ENCODE measurements around the gene NCOA5.
A peak's percentile ranks its signal among the peaks of the same experiment; 100 is the strongest.
"Not testable (repeated sequence)": the region's sequence is repeated elsewhere in the genome, so short reads cannot be mapped to it uniquely, and the experiment has no call there.

NCOA5 gene

DNA sequence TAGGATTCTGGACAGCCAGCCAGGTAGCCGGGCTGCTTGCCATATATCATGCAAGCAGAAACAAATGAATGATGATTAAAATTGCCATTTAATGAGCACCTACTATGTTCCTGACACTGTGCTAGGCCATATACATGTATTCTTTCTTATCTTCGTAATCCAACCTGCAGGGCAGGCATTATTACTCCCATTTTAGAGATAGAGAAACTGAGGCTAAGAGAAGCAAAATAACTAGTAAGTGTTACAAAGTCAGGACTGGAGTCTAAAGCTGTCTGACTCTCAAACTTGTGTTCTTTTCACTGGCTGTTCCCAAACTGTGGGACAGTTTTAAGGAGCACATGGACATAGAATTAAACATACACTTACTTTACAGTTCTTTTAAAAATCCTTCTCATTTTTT is 30.4 kb upstream of the NCOA5 start:
- DNase-seq (ENCODE audit: low spot score): no peak

DNA sequence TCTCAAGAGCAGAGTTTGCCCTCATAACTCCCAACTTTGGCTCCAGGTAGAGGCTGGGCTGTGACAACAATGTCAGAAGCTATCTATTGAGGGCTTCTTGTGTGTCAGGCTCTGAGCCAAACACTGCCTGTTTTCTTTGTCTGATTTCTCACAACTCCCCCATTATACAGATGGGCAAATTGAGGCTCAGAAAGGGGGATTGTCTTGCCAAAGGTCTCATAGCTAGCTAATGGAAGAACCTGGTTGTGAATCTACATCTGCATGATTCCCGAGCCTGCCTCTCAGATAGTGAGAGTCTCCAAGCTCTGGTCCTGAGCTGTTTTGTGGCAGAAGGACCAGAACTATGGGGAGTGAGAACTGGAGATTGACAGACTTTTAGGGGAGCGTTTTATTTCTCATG is 29.8 kb upstream of the NCOA5 start:
- no peak for DNase-seq (ENCODE audit: low spot score)

DNA sequence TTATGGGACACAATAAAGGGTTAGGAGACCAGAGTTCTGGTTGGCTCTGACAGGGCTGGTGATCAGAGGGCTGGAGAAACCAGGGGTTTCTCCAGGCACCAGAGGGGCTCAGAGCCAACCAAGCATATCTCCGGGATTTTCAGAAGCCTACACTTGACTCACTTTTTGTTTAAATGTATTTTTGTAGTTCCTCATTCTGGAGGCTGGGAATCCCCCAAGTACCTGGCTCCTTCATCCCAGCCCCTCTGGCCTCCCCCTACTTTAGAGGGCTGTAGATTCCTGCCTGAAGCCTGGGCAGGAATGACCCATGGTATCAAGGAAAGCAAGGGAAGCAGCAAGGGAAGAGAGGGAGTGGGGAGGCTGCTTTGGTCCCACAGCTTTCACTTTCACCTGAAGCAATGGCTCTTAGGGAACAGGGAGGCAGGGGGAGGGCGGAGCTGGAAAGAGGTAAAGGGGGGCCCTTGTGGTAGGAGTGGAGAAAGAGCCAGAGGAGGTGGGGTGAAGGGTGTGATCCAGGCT is 29.3 kb upstream of the NCOA5 start:
- no peak for DNase-seq (ENCODE audit: low spot score)

DNA sequence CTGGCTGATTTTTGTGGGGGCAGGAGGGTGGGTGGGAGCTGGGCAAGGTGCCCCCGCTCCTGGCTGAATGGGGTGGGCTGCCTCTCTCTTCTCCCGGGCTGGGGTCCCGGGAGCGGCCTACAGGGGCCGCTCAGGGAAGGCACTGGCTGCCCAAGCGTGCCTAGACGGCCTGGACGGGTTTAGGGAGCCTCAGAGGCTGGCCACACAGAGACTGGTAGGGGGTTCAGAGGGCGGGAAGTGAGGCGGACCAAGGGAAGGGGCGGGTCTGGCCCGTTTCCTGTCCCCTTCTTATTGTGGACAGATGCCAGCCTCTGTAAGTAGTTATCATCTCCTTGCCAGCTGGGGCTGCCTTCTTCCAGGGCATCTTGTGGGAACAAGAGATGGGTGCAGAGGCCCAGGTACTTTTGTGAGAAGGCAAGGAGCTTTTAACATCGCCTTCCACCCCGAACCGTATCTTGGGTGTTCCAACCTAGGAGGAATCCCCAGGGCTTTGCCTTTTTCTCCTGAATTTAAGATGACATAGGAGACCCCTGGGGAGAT is 28.8 kb upstream of the NCOA5 start:
- no peak for DNase-seq (ENCODE audit: low spot score)

DNA sequence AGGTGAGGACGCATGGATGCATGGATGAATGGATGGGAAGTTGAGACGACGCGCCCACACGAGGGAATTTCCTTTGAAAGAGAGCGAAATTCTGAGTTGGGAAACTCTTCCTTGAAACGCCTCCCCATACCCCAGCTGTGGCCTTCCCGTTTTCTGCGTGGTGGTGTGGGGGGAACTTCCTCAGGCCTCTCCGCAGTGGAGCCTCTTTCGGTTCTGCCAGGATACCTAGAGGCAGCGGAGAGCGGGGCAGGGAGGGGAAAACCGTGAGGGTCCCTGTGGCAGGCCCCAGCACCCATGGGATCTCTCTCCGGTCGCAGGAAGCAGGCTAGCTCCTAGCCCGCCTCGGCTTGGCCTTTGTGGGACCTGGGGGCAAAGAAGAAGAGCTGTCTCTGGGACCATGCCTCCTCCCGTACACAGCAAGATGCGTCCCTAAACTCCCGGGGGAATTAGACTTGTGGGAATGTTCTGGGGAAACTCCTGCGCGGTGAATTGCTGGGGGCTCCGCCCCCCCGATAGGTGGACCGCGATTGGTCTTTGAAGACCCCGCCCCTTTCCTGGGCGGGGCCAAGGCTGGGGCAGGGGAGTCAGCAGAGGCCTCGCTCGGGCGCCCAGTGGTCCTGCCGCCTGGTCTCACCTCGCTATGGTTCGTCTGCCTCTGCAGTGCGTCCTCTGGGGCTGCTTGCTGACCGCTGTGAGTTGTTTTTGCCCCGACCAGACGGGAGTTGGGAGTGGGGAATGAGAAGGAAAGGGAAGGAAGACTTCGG is 28.1 kb upstream of the NCOA5 start, which contains the start of gene CD40:
TSS of gene CD40 (plus strand) at position 611 of the 764 bp plus-strand sequence. CDS start at position 641, 30 bp downstream.
- DNase-seq (ENCODE audit: low spot score): peak; percentile 51

DNA sequence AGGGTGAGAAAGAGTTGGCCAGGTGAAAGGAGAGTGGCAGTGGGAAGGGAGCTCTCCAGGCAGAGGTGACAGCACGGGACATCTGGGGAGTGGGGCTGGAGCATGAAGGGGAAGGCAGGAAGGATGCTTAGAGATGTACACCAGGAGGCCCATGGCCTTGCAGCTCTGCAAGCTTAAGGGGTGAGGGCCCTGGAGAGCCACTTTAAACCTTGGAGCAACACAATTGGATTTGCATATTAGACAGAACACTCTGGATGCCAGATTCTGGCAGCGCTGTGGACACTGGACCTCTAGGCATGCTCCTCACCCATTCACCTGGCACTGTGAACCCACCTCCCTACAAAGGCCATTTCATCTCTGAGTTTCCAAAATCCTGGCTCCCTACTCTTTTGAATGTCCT is 24.7 kb upstream of the NCOA5 start:
- no peak for DNase-seq (ENCODE audit: low spot score)

DNA sequence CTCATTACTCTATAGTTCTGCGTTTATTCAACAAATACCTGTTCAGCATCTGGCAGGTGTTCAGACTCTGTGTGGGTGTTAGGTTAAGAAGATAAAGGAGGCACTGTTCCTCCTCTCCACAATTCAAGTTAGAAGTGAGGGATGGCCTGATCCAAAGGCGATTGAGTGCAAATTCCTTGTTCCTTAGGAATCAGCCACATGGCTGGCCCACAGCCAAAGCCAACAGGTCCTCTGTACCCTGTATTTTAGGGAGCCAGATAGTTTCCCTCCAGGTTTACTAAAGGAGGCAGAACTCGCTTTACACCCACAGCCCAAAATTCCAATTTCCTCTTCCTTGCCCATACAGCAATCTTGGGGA is 23.3 kb upstream of the NCOA5 start:
- DNase-seq (ENCODE audit: low spot score): no peak

DNA sequence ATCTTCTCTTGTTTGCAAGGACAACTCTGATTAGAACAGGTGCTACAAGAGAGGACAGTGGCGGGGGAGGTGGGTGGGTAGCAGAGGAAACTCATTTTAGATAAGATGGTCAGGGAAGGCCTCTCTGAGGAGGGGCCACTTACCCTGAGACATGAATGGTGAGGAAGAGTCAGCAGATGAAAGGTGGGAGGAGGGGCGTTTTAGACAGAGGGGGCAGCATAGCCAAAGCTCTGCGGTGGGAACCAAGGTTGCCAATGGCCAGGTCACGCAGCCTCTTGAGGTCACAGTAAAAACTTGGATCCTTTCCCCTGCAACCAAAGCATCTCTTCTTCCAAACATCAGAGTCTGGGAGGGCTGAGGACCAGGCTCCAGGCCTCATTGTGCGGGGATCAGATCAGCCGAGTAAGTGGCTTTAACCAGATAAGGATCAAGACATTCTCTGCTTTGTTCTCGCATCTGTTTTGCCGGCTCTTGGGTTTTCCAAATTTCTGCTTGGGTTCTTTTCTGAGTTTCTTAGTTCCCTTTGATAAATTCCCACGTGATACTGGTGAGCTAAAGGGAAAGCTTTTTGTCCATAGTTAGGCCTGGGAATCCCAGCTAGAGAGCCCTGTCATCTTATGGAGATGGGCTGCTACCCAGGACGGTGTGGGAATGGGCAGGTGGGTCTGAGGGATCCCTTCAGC is 22.8 kb upstream of the NCOA5 start:
- no peak for DNase-seq (ENCODE audit: low spot score)

DNA sequence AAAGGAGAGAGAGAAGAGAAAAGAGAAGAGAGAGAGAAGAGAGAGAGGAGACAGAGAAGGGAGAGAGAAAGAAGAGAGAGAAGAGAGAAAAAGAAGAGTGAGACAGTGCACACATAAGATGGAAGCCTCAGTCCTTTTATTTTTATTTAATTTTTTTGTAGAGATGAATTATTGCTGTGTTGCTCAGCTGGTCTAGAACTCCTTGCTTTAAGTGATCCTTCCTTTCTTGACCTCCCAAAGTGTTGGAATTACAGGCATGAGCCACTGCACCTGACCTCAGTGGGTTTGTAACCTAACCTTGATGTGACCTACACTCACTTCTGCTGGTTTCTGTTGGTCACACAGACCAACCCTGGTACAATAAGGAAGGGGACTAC is 22.1 kb upstream of the NCOA5 start:
- no peak for DNase-seq (ENCODE audit: low spot score)

DNA sequence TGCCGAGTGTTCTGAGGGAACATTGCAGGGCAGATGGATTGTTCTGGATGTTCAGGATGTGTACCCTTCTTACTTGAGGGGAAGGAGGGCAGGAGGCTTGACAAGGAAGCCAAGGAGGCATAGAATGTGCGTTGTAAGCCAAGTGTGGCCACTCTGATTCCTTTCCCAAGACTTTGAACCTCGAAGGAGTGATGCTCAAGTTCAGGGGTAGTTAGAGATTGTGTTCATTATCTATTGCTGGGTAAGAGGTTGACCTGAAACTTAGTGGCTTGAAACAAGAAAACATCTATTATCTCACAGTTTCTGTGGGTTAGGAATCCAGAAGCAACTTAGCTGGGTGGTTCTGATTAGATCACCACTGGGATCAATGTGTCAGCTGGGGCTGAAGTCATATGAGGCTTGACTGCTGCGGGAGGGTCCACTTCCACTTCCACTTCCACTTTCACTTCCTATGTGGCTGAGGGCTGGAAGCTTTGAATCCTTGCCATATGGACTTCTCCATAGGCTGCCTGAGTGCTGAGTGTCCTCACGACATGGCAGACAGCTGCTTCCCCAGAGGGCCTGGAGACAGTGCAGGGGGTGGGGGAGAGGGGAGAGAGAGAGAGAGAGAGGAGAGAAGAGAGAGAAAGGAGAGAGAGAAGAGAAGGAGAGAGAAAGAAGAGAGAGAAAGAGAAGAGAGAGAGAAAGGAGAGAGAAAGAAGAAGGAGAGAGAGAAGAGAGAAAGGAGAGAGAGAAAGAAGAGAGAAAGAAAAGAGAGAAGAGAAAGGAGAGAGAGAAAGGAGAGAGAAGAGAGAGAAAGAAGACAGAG is 21.5 kb upstream of the NCOA5 start:
- peak; percentile 66 for DNase-seq (ENCODE audit: low spot score)

DNA sequence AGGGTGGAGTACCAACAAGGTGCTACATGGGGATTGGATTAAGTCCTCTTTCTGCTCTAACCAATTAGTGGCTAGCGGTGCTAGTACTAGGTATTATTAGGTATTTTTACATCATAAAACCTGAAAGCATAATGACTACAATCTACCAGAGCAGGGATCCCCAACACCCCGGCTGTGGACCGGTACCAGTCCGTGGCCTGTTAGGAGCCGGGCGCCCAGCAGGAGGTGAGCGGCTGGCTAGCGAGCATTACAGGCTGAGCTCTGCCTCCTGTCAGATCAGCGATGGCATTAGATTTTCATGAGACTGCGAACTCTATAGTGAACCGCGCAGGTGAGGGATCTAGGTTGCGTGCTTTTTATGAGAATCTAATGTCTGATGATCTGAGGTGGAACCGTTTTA is 19.2 kb upstream of the NCOA5 start:
- no peak for DNase-seq (ENCODE audit: low spot score)

DNA sequence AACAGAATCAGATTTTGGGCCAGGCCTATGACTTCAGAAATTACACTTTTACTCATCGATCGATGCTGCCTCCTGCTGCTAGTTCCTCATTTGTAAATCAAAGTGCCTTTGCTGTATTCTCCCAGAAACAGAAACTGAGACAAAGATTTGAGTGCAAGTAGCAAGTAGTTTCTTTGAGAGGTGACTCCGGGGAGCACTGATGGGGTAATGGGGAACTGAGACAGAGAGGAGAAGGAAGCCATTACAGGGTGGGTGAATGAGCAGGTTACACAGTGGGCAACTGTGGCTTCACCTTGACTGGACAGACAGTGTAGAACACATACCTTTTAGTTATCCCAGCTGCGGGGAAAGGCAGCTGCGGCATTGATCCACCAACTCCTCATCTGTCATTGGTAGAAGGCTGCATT is 18.7 kb upstream of the NCOA5 start:
- no peak for DNase-seq (ENCODE audit: low spot score)

DNA sequence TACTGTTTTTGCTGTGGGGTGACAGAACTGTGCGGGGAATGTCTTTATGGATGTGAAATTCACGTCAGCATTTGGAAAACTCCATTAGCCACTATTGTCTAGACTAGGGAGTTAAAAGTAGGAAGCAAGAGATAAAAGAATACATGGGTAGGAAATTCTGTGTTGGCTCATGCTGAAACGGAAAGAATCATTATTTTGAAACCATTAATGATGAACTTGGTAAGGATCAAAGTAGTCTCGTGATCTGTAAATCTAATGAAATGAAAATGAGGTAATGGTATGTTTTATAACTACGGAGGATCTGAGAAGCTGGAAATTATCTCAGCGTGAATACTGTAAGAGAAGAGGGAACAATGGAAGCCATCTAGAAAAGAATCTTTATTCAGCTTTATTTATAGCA is 17.3 kb upstream of the NCOA5 start:
- DNase-seq (ENCODE audit: low spot score): no peak

DNA sequence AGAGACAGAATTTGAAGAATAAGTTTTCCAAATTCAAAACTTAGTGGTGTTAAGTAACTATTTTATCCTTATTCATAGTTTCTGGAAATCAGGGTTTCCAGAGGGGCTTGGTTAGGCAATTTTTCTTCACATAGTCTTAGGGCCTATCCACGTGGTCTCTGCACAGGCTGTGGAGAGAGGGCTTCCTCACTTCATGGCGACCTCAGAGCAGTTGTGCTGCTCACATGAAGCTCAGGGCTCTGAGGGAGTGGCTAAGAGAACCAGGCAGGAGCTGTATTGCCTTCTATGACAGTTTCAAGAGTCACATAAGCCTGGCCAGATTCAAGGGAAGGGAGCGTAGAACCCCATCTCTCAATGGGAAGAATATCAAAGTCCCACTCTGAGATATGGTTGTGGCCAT is 14.5 kb upstream of the NCOA5 start:
- no peak for DNase-seq (ENCODE audit: low spot score)

DNA sequence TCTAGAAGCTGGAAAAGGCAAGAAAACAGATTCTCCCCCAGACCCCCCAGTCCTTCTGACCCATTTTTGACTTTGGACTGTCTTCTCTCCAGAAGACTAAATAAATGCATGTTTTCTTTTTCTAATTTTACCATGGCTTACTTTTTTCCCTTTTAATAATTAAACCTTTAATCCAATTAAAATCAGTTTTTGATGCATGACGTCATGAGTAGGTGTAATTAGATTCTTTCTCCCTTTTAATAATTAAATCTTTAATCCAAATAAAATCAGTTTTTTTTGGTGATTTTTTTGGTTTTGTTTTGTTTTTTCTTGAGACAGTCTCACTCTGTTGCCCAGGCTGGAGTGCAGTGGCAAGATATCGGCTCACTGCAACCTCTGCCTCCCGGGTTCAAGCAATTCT is 13.2 kb upstream of the NCOA5 start:
- no peak for DNase-seq (ENCODE audit: low spot score)

DNA sequence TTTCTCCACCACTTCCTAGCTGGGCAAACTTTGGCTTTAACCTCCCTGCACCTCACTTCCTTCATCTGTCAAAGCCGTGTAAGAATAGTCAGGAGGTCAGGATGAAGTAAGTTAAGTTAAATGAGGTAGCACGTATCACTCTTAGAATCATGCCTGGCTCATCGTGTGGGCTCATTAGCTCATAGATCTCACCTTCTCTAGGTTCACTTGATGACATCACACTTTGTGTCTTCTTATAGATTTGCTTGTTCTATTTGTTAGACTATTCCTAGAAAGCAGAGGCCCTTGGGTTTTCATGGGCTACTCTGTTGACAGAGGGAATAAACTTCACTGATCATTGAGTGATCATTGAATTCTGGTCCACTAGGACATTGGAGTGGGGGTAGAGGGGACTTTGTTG is 12.2 kb upstream of the NCOA5 start:
- no peak for DNase-seq (ENCODE audit: low spot score)

DNA sequence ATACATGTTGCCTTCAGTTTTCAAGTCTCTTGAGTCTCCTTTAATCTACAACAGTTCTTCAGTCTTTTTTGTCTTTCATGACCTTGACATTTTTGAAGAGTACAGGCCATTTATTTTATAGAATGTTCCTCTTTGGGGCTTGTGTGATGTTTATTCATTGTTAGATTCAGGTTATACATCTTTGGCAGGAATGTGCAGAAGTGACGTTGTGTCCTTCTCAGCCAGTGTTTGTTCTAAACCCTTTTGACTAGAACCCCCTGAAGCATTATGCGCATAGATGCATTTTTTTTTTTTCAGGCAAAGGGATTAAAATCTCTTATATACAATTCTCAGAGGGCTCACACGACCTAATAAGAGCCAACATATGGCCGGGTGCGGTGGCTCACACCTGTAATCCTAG is 11.2 kb upstream of the NCOA5 start:
- DNase-seq (ENCODE audit: low spot score): no peak

DNA sequence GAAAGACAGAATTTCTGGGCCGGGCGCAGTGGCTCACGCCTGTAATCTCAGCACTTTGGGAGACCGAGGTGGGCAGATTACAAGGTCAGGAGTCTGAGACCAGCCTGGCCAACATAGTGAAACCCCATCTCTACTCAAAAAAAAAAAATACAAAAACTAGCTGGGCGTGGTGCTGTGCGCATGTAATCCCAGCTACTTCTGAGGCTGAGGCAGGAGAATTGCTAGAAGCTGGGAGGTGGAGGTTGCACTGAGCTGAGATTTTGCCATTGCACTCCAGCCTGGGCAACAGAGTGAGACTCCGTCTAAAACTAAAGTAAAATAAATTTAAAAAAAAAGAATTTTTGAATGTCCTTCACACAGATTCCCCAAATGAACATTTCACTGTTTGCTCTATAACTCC is 10.7 kb upstream of the NCOA5 start:
- DNase-seq (ENCODE audit: low spot score): not testable (repeated sequence)

DNA sequence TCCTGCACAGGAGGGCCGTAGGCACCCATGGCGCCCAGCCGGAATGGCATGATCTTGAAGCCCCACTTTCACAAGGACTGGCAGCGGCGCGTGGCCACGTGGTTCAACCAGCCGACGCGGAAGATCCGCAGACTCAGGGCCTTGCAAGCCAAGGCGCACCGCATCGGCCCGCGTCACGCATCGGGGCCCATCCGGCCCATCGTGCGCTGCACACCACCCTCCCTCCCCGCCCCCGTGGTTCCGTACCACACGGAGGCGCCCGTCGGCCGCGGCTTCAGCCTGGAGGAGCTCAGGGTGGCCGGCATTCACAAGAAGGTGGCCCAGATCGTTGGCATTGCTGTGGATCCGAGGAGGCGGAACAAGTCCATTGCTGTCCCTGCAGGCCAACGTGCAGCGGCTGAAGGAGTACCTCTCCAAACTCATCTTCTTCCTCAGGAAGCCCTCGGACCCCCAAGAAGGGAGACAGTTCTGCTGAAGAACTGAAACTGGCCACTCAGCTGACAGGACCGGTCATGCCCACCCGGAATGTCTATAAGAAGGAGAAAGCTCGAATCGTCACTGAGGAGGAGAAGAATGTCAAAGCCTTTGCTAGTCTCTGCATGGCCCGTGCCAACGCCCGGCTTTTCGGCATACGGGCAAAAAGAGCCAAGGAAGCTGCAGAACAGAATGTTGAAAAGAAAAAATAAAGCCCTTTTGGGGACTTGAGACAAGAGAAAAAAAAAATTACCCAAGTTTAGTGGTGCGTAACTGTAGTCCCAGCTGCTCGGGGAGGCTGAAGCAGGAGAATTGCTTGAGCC is 9.9 kb upstream of the NCOA5 start:
- DNase-seq (ENCODE audit: low spot score): peak; percentile 33

DNA sequence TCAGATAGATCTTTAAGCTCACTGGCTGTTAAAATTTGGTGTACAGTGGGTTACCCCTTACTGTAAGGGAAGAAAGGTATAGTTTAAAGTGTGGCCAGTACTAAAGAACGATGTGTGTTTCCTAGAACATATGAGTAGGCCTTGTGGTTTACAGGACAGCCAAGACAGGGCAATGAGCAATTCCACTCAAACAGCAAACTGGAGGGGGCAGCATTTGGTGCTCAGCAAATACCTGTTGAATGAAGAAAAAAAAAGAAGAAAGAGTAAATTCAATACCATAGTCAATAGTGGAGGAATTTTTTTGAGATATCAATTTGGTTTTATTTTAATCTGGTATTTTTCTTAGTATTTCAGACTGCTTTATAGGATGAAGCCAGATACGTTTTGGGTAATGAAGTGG is 3.8 kb upstream of the NCOA5 start:
- DNase-seq (ENCODE audit: low spot score): no peak

DNA sequence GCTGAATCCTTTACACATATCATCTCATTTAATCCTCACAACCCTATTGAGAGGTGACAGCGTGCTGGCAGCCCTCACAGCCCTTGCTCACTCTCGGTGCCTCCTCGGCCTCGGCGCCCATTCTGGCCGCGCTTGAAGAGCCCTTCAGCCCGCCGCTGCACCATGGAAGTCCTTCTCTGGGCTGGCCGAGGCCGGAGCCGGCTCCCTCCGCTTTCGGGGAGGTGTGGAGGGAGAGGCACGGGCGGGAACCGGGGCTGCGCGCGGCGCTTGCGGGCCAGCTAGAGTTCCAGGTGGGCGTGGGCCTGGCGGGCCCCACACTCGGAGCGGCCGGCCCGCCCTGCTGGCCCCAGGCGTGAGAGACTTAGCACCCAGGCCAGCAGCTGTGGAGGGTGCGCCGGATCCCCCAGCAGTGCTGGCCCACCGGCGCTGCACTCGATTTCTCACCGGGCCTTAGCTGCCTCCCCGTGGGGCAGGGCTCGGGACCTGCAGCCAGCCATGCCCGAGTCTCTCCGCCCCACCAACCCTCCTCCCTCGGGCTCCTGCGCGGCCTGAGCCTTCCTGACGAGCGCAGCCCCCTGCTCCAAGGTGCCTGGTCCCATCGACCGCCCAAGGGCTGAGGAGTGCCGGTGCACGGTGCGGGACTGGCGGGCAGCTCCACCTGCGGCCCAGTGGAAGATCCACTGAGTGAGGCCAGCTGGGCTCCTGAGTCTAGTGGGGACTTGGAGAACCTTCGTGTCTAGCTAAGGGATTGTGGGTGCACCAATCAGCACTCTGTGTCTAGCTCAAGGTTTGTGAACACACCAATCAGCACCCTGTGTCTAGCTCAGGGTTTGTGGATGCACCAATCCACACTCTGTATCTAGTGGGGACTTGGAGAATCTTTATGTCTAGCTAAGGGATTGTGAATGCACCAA is 2.1 kb upstream of the NCOA5 start:
- DNase-seq (ENCODE audit: low spot score): not testable (repeated sequence)
